AG09309 (cell line): ENCODE data around the gene PPM1H.

Experiments used
- DNase-seq: peaks from one replicate; pipeline ENCODE4 v3.0.0-alpha.2; 2010; ENCODE audit warnings: low read depth
- H3K4me3 ChIP-seq: 2 replicates; pipeline ENCODE4 v1.5.1; 2011; ENCODE audit warnings: mild to moderate bottlenecking, low read depth, low read length, moderate library complexity; ENCODE audit not compliant: control insufficient read depth
- CTCF ChIP-seq: IDR thresholded peaks from 2 replicates; pipeline ENCODE4 v1.5.1; 2011; ENCODE audit warnings: mild to moderate bottlenecking, low read depth, low read length, inconsistent platforms; ENCODE audit not compliant: insufficient read depth, control insufficient read depth; ENCODE audit errors: missing control alignments

Gene PPM1H

GRCh38 chr12:62878211-62878610 is 56.7 kb downstream of the PPM1H start:
- DNase-seq, result no peak
- no peak overlapping the region for H3K4me3 ChIP-seq
- no peak for TF ChIP-seq CTCF

GRCh38 chr12:62876938-62877548 is 57.9 kb downstream of the PPM1H start:
- H3K4me3 ChIP-seq, result no peak overlapping the region
- TF ChIP-seq CTCF, result no peak
- DNase-seq, result no peak

- no peak for TF ChIP-seq CTCF
- no peak overlapping the region for H3K4me3 ChIP-seq
- no peak for DNase-seq
Measured at GRCh38 chr12:62873826-62874448, 61.0 kb downstream of the PPM1H start.

- no peak for DNase-seq
- no peak for TF ChIP-seq CTCF
- no peak overlapping the region for H3K4me3 ChIP-seq
Measured at GRCh38 chr12:62873116-62873825, 61.7 kb downstream of the PPM1H start.

- no peak overlapping the region for H3K4me3 ChIP-seq
- DNase-seq, result no peak
- no peak for TF ChIP-seq CTCF
Measured at GRCh38 chr12:62868820-62869219, 66.1 kb downstream of the PPM1H start.

GRCh38 chr12:62866451-62867082 is 68.4 kb downstream of the PPM1H start:
- DNase-seq, result peak; percentile 28
- H3K4me3 ChIP-seq, result no peak overlapping the region
- TF ChIP-seq CTCF, result no peak
